HEK293T (cell line): ENCODE results near the gene PTPRD.

ENCODE experiments used
- BHLHE40 ChIP-seq: fragments of 450-650 bp; IDR thresholded peaks from 2 replicates; pipeline ENCODE4 v1.6.1; 2016; ENCODE audit warnings: mild to moderate bottlenecking, moderate library complexity, borderline replicate concordance
- CTBP1 ChIP-seq: fragments of 450-650 bp; IDR thresholded peaks from 2 replicates; pipeline ENCODE4 v1.6.1; 2016; ENCODE audit warnings: borderline replicate concordance
- ELF4 ChIP-seq: fragments of 450-650 bp; IDR thresholded peaks from 2 replicates; pipeline ENCODE4 v1.6.1; 2017; ENCODE audit warnings: antibody characterized with exemption
- FOXA1 ChIP-seq: fragments of 450-650 bp; IDR thresholded peaks from 2 replicates; pipeline ENCODE4 v1.6.1; 2016; ENCODE audit warnings: mild to moderate bottlenecking
- FOXK2 ChIP-seq: fragments of 450-650 bp; IDR thresholded peaks from 2 replicates; pipeline ENCODE4 v1.6.1; 2016; ENCODE audit warnings: mild to moderate bottlenecking
- FOXM1 ChIP-seq: fragments of 450-650 bp; IDR thresholded peaks from 2 replicates; pipeline ENCODE4 v1.6.1; 2017; ENCODE audit warnings: mild to moderate bottlenecking, borderline replicate concordance
- HDGF ChIP-seq: fragments of 450-650 bp; IDR thresholded peaks from 2 replicates; pipeline ENCODE4 v1.6.1; 2017; ENCODE audit warnings: antibody characterized with exemption, borderline replicate concordance
- NFRKB ChIP-seq: fragments of 450-650 bp; IDR thresholded peaks from 2 replicates; pipeline ENCODE4 v1.6.1; 2016; ENCODE audit warnings: mild to moderate bottlenecking, moderate library complexity
- PKNOX1 ChIP-seq: fragments of 450-650 bp; IDR thresholded peaks from 2 replicates; pipeline ENCODE4 v1.6.1; 2016
- SP1 ChIP-seq: fragments of 450-650 bp; IDR thresholded peaks from 2 replicates; pipeline ENCODE4 v1.6.1; 2017
- SUZ12 ChIP-seq: fragments of 450-650 bp; IDR thresholded peaks from 2 replicates; pipeline ENCODE4 v1.6.1; 2016; ENCODE audit warnings: mild to moderate bottlenecking
- TARDBP ChIP-seq: fragments of 450-650 bp; IDR thresholded peaks from 2 replicates; pipeline ENCODE4 v1.6.1; 2016

GRCh38 chr9:8868632-8869031, 1744.2 kb downstream of the PTPRD start:
- no peak for TF ChIP-seq FOXK2
- TF ChIP-seq SUZ12, result no peak
- TF ChIP-seq BHLHE40, result no peak
- no peak for TF ChIP-seq SP1
- TF ChIP-seq PKNOX1, result no peak
- no peak for TF ChIP-seq CTBP1
- TF ChIP-seq HDGF, result no peak
- no peak for TF ChIP-seq FOXM1
- no peak for TF ChIP-seq ELF4
- no peak for TF ChIP-seq NFRKB
- TF ChIP-seq FOXA1, result no peak
- TF ChIP-seq TARDBP, result no peak
